SJSA1 (cell line): ENCODE measurements around the gene NUMBL. TPM values are rescaled to one million over a fixed set of nuclear protein-coding genes. Genes with fewer than 3 reads are reported as not detected.
A peak's percentile ranks its signal among the peaks of the same experiment; 100 is the strongest.
"Not testable (repeated sequence)": the region's sequence is repeated elsewhere in the genome, so short reads cannot be mapped to it uniquely, and the experiment has no call there.

Experiments used
- DNase-seq, 2 experiments: peaks; one replicate each; pipeline ENCODE4 v3.0.0-alpha.2; 2015 to 2020; ENCODE audit warnings: low spot score in 2 of 2, low read depth in 1 of 2
- H3K27ac ChIP-seq: fragments of 250-450 bp; sonication (Bioruptor Pico); 2 replicates; pipeline ENCODE4 v1.5.1; 2020; ENCODE audit warnings: mild to moderate bottlenecking, moderate library complexity
- H3K27me3 ChIP-seq: fragments of 250-450 bp; sonication (Bioruptor Pico); replicated peaks from 2 replicates; pipeline ENCODE4 v1.5.1; 2020; ENCODE audit warnings: mild to moderate bottlenecking, moderate library complexity
- H3K36me3 ChIP-seq: fragments of 250-450 bp; sonication (Bioruptor Pico); 2 replicates; pipeline ENCODE4 v1.5.1; 2020; ENCODE audit warnings: mild to moderate bottlenecking
- H3K4me1 ChIP-seq: fragments of 250-450 bp; sonication (Bioruptor Pico); replicated peaks from 2 replicates; pipeline ENCODE4 v1.6.1; 2021; ENCODE audit warnings: mild to moderate bottlenecking
- H3K4me3 ChIP-seq: fragments of 250-450 bp; sonication (Bioruptor Pico); 2 replicates; pipeline ENCODE4 v1.5.1; 2020; ENCODE audit warnings: mild to moderate bottlenecking
- H3K9me3 ChIP-seq: fragments of 250-450 bp; sonication (Bioruptor Pico); replicated peaks from 2 replicates; pipeline ENCODE4 v1.5.1; 2020; ENCODE audit warnings: mild to moderate bottlenecking
- total RNA-seq: library from RNA; depleted of rRNA; stranded (reverse); fragments of >200 nt; shearing (Covaris generic); gene quantifications from 2 replicates; pipeline ENCODE4 v1.2.3, GENCODE V29; 2014

NUMBL gene
- total RNA-seq, 1 experiment from 2014 or later = 14.7 TPM

DNA sequence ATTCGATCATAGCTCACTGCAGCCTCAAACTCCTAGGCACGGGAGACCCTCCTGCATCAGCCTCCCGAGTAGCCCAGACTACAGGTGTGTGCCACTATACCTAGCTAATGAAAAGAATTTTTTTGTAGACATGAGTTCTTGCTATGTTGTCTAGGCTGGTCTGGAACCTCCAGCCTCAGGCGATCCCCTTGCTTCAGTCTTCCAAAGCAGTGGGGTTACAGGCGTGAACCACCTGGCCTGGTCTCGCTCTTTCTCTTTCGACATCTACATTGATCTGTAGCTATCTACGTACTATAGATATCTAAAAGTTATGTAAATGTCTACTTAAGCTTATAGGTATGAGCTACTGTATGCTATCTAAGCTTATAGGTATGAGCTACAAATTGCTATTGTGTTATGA lies 32.4 kb downstream of the NUMBL start:
- H3K9me3 ChIP-seq = no peaks in the 10 kb centered on the region
- no peaks in the 10 kb centered on the region; the same call in 1 of the 2 replicates for H3K4me1 ChIP-seq
- no peaks in the 10 kb centered on the region for H3K27me3 ChIP-seq
- no peaks in the 10 kb centered on the region for H3K36me3 ChIP-seq
- no peak for DNase-seq
- H3K4me3 ChIP-seq = no peak overlapping the region
- no peak overlapping the region for H3K27ac ChIP-seq

DNA sequence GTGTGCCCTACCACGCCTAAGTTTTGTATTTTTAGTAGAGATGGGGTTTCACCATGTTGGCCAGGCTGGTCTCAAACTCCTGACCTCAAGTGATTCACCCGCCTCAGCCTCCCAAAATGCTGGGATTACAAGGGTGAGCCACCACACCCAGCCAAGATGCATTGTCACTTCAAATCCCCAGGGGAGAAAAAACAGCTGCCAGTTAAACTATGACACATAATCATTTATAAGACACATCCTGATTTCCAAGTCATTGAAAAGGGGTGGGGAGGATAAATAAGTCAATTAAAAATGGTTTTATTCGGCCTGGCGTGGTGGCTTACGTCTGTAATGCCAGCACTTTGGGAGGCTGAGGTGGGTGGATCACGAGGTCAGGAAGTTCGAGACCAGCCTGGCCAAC lies 34.8 kb downstream of the NUMBL start:
- DNase-seq, H3K27me3 ChIP-seq, H3K9me3 ChIP-seq, H3K4me1 ChIP-seq, H3K27ac ChIP-seq, H3K36me3 ChIP-seq, H3K4me3 ChIP-seq: not testable (repeated sequence)

DNA sequence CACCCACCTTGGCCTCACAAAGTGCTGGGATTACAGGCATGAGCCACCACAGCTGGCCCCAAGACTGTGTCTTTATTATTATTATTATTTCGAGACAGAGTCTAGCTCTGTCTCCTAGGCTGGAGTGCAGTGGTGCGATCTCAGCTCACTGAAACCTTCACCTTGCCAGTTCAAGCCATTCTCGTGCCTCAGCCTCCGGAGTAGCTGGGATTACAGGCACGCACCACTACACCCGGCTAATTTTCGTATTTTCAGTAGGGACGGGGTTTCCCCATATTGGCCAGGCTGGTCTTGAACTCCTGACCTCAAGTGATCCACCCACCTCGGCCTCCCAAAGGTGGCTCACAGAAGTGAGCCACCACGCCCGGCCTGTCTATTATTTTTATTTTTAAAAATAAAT lies 38.1 kb downstream of the NUMBL start:
- H3K4me1 ChIP-seq, H3K27me3 ChIP-seq, H3K36me3 ChIP-seq, DNase-seq, H3K27ac ChIP-seq, H3K4me3 ChIP-seq, H3K9me3 ChIP-seq: not testable (repeated sequence)

DNA sequence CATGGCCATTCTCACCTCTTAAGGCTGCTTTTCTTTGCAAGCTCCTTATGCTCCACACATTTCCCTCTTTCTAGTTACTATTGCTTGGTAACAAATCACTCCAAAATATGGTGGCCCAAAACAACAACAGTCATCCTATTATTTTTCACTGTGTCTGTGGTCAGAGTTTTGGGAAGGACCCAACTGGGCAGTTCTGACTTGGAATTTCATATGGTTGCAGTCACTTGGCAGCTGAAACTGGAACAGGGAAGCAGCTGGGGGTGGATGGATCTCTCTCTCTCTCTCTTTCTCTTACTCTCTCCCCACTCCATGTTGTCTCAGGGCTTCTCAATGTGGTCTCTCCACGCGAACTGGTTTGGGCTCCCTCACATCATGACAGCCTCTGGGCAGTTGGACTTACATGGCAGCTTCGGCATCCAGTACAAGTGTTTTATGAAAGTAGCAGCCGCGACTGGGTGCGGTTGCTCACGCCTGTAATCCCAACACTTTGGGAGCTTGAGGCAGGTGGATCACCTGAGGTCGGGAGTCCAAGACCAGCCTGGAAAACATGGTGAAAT lies 39.6 kb downstream of the NUMBL start:
- peaks cover 8% of the 10 kb centered on the region for H3K4me1 ChIP-seq
- H3K36me3 ChIP-seq = no peaks in the 10 kb centered on the region
- H3K27me3 ChIP-seq = no peaks in the 10 kb centered on the region
- H3K4me3 ChIP-seq = no peak overlapping the region
- no peaks in the 10 kb centered on the region for H3K9me3 ChIP-seq
- no peak overlapping the region for H3K27ac ChIP-seq
- DNase-seq = no peak

DNA sequence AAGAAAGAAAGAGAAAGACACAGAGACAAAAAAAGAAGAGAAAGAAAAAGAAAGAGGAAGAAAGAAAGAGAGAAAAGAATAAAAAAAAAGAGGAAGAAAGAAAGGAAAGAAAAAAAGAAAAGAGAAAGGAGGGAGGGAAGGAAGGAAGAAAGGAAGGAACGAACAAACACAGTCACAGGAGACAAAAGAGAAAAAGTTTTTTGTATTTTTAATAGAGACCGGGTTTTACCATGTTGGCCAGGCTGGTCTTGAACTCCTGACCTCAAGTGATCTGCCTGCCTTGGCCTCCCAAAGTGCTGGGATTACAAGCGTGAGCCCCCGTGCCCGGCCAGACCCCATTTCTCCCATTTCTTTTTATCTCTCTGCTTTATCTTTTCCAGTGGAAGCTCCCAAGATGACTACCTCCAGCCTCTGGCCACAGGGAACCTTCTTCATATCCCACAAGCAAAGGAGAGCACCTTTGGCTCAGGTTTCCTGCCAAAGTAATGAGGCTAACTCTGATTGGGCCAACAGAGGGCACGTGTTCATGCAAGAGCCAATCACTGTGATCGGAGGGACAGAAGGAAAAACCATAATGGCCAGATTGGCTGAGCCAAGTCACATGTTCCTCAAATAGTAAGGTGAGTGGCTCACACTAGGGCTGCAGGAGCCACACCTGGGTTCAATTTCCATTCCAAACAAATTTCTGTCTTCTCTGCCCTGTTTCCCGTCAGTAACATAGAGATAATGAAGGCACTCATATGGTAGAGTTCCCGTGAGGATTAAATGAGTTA lies 40.4 kb downstream of the NUMBL start:
- H3K4me1 ChIP-seq = peaks cover 10% of the 10 kb centered on the region
- not testable (repeated sequence) for DNase-seq, H3K36me3 ChIP-seq, H3K27ac ChIP-seq, H3K4me3 ChIP-seq, H3K9me3 ChIP-seq, H3K27me3 ChIP-seq

DNA sequence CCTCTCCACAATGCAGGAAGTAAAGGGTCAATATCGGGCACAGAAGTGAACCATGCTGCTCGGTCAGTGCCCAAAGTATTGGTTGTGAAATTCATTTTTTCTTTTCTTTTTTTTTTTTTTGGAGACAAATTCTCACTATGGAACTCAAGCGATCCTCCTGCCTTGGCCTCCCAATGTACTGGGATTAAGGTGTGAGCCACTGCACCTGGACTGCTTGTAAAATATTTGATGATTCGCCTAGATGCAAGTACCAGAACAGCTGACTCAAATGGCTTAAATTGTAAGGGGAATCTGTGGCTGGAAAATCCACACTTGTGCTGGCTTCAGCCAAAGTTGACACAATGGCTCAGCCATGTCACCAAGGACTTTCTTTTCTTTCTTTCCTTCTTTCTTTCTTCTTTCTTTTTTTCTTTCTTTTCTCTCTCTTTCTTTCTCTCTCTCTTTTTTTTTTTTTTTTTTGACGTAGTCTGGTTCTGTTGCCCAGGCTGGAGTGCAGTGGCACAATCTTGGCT lies 43.7 kb downstream of the NUMBL start:
- Histone ChIP-seq H3K4me3 (peak overlapping the region; percentile 22), H3K4me1 (peaks cover 30% of the 10 kb centered on the region), H3K9me3 (no peaks in the 10 kb centered on the region), H3K36me3 (no peaks in the 10 kb centered on the region), H3K27me3 (no peaks in the 10 kb centered on the region), H3K27ac (peak overlapping the region; percentile 83)
- no peak for DNase-seq

DNA sequence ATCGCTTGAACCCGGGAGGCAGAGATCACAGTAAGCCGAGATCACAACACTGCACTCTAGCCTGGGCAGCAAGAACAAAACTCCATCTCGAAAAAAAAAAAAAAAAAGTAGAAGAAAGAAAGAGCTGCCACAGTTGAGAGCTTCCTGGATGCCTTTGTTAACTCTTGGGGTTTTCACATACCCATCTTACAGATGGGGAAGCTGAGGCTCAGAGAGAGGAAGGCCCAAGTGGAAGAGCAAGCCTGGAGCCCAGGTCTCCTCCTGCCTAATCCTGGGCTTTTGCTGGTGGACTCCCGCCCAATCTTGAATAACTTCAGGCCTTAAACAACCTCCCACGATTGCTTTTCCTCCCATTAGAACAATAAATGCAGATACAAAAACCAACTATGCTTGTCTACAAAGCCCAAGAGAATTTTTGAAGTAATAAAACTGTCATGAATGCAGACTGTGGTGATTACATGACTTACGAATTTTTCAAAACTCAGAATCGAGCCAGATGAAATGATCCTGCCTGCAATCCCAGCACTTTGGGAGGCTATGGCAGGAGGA lies 47.6 kb downstream of the NUMBL start:
- Histone ChIP-seq H3K36me3 (no peaks in the 10 kb centered on the region), H3K9me3 (no peaks in the 10 kb centered on the region), H3K4me3 (no peak overlapping the region), H3K27me3 (no peaks in the 10 kb centered on the region), H3K4me1 (peaks cover 50% of the 10 kb centered on the region), H3K27ac (no peak overlapping the region)
- DNase-seq = no peak

DNA sequence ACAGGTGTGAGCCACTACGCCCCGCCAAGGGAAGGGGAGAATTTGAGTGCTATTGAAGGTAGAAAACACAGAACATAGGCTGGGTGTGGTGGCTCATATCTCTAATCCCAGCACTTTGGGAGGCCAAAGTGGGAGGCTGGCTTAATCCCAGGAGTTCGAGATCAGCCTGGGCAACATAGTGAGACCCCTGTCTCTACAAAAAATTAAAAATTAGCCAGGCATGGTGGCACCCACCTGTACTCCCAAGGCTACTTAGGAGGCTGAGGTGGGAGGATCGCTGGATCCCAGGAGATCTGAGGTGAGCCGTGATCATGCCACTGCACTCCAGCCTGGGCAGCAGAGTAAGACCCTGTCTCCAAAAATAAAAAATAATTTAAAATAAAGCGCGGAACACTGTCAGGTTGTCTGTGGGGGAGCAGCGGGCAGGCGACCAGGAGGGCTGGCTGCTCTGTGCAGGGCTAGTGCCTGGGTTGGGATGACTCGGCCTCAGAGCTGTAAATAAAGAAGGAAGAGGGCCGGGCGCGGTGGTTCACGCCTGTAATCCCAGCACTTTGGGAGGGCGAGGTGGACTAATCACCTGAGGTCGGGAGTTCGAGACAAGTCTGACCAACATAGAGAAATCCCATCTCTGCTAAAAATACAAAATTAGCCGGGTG lies 48.3 kb downstream of the NUMBL start:
- Histone ChIP-seq H3K27ac (no peak overlapping the region), H3K4me3 (no peak overlapping the region), H3K9me3 (no peaks in the 10 kb centered on the region), H3K36me3 (no peaks in the 10 kb centered on the region), H3K27me3 (no peaks in the 10 kb centered on the region), H3K4me1 (peaks cover 50% of the 10 kb centered on the region)
- DNase-seq = no peak

DNA sequence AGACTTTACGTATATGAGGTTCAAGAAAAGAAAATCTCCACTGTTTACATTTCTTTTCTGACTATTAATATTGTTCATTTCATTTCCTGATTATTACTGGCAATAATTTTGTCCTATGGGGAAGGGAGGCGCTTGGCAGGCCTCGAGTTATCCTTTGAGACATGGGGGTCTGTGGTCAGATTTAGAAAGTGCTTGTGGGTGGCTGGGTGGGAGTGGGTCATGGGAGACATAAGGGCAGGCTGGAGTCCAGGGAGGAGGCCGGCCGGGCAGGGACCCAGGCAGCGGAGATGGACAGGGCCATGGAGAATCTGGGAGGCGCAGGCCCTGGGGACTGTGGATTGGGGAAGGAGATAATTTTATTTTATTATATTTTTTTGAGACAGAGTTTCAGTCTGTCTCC lies 49.2 kb downstream of the NUMBL start:
- Histone ChIP-seq H3K27ac (no peak overlapping the region; the same call in 1 of the 2 replicates), H3K9me3 (no peaks in the 10 kb centered on the region), H3K27me3 (no peaks in the 10 kb centered on the region), H3K4me1 (peaks cover 43% of the 10 kb centered on the region), H3K36me3 (no peaks in the 10 kb centered on the region), H3K4me3 (no peak overlapping the region)
- DNase-seq = no peak

DNA sequence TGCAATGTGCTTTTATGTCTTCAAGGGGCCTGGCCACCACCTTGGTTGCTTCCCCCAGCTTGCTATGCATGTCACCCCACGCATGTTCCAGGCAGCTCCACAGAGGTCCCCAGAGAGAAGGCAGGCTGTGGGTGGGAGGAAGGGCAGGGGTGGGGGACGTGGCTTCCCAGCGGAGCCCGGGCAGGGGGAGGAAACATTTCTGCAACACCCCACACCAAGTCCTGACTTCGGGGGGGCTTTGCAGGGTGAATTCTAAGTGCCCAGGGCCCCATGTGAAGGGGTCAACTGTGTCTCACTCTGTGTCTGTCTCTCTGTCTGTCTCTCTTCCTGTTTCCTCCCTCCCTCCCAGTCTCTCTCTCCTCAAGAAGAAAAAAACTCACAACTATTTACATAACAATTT lies 49.7 kb downstream of the NUMBL start:
- H3K27ac ChIP-seq = peak overlapping the region; percentile 19; the same call in 1 of the 2 replicates
- H3K4me3 ChIP-seq = no peak overlapping the region
- H3K36me3 ChIP-seq = no peaks in the 10 kb centered on the region
- H3K4me1 ChIP-seq = peaks cover 42% of the 10 kb centered on the region
- no peaks in the 10 kb centered on the region for H3K27me3 ChIP-seq
- no peaks in the 10 kb centered on the region for H3K9me3 ChIP-seq
- DNase-seq = no peak

DNA sequence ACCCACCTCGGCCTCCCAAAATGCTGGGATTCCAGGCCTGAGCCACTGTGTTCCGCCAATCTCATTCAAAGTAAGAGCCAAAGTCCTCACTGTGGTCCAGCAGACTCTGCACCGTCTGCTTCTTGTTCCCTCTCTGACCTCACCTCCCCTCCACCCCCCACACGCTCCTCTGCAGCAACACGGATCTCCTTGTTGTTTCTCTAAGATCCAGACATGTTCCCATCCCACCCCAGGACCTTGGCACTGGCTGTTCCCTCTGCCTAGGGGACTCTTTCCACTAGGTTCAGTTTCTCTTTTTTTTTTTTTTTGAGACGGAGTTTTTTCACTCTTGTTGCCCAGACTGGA lies 50.8 kb downstream of the NUMBL start:
- no peaks in the 10 kb centered on the region for H3K9me3 ChIP-seq
- peaks cover 35% of the 10 kb centered on the region for H3K4me1 ChIP-seq
- no peak overlapping the region for H3K27ac ChIP-seq
- no peak overlapping the region for H3K4me3 ChIP-seq
- no peaks in the 10 kb centered on the region for H3K27me3 ChIP-seq
- no peak for DNase-seq
- H3K36me3 ChIP-seq = no peaks in the 10 kb centered on the region

DNA sequence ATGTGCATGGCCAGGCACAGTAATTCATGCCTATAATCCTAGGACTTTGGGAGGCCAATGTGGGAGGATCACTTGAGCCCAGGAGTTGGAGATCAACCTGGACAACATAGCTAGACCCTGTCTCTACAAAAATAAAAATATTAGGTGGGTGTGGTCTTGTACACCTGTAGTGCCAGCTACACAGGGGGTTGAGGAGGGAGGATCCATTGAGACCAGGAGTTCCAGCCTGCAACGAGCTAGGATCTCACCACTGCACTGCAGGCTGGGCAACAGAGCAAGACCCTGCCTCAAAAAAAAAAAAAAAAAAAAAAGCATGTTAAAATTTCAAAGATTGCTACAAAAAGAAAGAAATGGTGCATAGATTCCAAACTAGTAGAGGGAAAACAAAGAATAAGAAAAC lies 52.1 kb downstream of the NUMBL start:
- Histone ChIP-seq H3K36me3 (no peaks in the 10 kb centered on the region), H3K4me3 (no peak overlapping the region), H3K27me3 (no peaks in the 10 kb centered on the region), H3K27ac (no peak overlapping the region), H3K9me3 (no peaks in the 10 kb centered on the region), H3K4me1 (peaks cover 37% of the 10 kb centered on the region)
- DNase-seq = no peak

DNA sequence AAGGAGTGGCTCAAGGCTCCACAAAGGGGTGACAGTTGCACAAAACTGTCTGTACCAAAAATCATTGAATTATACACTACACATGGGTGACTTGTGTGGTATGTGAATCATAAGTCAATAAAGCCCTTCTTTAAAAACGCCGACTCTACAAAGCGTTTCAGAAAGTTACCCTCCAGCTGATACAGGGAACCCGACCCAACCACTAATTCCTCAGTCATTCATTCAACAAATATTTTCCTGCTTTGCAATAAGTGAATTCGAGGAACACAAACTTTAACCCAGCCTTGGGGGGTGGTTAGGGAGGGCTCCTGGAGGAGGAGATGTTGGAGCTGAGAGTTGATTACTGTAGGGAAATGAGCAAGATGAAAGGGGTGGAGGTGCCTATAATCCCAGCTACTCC lies 57.2 kb downstream of the NUMBL start:
- Histone ChIP-seq H3K36me3 (0 out of 2 replicates have a peak, but pooled peaks cover 5% of the 10 kb centered on the region), H3K27me3 (no peaks in the 10 kb centered on the region), H3K27ac (no peak overlapping the region), H3K4me3 (no peak overlapping the region), H3K4me1 (peaks cover 17% of the 10 kb centered on the region), H3K9me3 (no peaks in the 10 kb centered on the region)
- DNase-seq = peak in 1 of 2 experiments; percentile 44
